Measurements from ENCODE around the gene ZP4. TPM values are rescaled to one million over a fixed set of nuclear protein-coding genes. Genes with fewer than 3 reads are reported as not detected.

The ZP4 gene
- total and polyA plus RNA-seq, 2 of the 13 experiments (the other 11 are each of a cell fraction or from before 2014, with no cell fraction given): not detected

GRCh38 chr1:237858992-237859391, 31.7 kb downstream of the ZP4 start (continued):
- TF ChIP-seq ZNF646 (CRISPR knock-in tag; IDR thresholded peaks at IDR 0.05) (no peak), SP2 (CRISPR knock-in tag; IDR thresholded peaks at IDR 0.05) (no peak), CHD4 (IDR thresholded peaks at IDR 0.05; ENCODE audit: borderline replicate concordance, low read length) (no peak), EEA1 (CRISPR knock-in tag; IDR thresholded peaks at IDR 0.05; ENCODE audit: borderline replicate concordance) (no peak), ATF5 (CRISPR knock-in tag; IDR thresholded peaks at IDR 0.05; ENCODE audit: low read depth) (no peak), CREB3 (CRISPR knock-in tag; IDR thresholded peaks at IDR 0.05) (no peak), PAWR (CRISPR knock-in tag; IDR thresholded peaks at IDR 0.05; ENCODE audit: borderline replicate concordance) (no peak), ZNF83 (CRISPR knock-in tag; IDR thresholded peaks at IDR 0.05; ENCODE audit: borderline replicate concordance) (no peak), RNF2 (conservative IDR thresholded peaks at IDR 0.05; ENCODE audit: low read depth) (no peak), GPN1 (CRISPR knock-in tag; IDR thresholded peaks at IDR 0.05; ENCODE audit: borderline replicate concordance) (no peak), ZNF274 (CRISPR knock-in tag; IDR thresholded peaks at IDR 0.05) (no peak)

Data from HepG2 (cell line).